SJSA1 (cell line): ENCODE measurements around the gene CTNND1. TPM values are rescaled to one million over a fixed set of nuclear protein-coding genes. Genes with fewer than 3 reads are reported as not detected.

ENCODE experiments used
- DNase-seq, 2 experiments: peaks; one replicate each; pipeline ENCODE4 v3.0.0-alpha.2; 2015 to 2020; ENCODE audit warnings: low spot score in 2 of 2, low read depth in 1 of 2
- H3K27ac ChIP-seq: fragments of 250-450 bp; sonication (Bioruptor Pico); 2 replicates; pipeline ENCODE4 v1.5.1; 2020; ENCODE audit warnings: mild to moderate bottlenecking, moderate library complexity
- H3K27me3 ChIP-seq: fragments of 250-450 bp; sonication (Bioruptor Pico); replicated peaks from 2 replicates; pipeline ENCODE4 v1.5.1; 2020; ENCODE audit warnings: mild to moderate bottlenecking, moderate library complexity
- H3K36me3 ChIP-seq: fragments of 250-450 bp; sonication (Bioruptor Pico); 2 replicates; pipeline ENCODE4 v1.5.1; 2020; ENCODE audit warnings: mild to moderate bottlenecking
- H3K4me1 ChIP-seq: fragments of 250-450 bp; sonication (Bioruptor Pico); replicated peaks from 2 replicates; pipeline ENCODE4 v1.6.1; 2021; ENCODE audit warnings: mild to moderate bottlenecking
- H3K4me3 ChIP-seq: fragments of 250-450 bp; sonication (Bioruptor Pico); 2 replicates; pipeline ENCODE4 v1.5.1; 2020; ENCODE audit warnings: mild to moderate bottlenecking
- H3K9me3 ChIP-seq: fragments of 250-450 bp; sonication (Bioruptor Pico); replicated peaks from 2 replicates; pipeline ENCODE4 v1.5.1; 2020; ENCODE audit warnings: mild to moderate bottlenecking
- total RNA-seq: library from RNA; depleted of rRNA; stranded (reverse); fragments of >200 nt; shearing (Covaris generic); gene quantifications from 2 replicates; pipeline ENCODE4 v1.2.3, GENCODE V29; 2014

The CTNND1 gene
- total RNA-seq, 1 experiment from 2014 or later, result 128 TPM

DNA sequence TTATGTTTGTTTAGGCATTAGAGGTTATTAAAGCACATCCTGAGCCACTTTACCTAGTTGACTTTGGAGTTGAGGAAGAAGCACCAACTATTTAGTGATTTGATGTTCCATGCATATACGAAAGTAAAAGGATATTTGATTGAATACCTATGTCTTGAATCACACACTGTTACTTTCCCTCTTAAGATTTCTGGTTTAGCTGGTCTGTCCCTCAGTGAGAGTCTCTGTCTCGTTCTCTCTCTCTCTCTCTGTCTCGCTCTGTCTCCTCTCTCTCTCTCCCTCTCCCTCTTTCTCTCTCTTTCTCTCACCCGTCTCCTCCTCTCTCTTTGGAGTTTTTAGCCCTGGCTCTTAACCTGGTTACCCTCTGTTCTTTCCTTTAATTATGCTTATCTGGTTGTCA lies 11.0 kb downstream of the CTNND1 start:
- no peak for DNase-seq
- Histone ChIP-seq H3K36me3 (peaks cover 21% of the 10 kb centered on the region), H3K27ac (no peak overlapping the region), H3K9me3 (no peaks in the 10 kb centered on the region), H3K4me3 (no peak overlapping the region), H3K4me1 (peaks cover 46% of the 10 kb centered on the region), H3K27me3 (no peaks in the 10 kb centered on the region)

DNA sequence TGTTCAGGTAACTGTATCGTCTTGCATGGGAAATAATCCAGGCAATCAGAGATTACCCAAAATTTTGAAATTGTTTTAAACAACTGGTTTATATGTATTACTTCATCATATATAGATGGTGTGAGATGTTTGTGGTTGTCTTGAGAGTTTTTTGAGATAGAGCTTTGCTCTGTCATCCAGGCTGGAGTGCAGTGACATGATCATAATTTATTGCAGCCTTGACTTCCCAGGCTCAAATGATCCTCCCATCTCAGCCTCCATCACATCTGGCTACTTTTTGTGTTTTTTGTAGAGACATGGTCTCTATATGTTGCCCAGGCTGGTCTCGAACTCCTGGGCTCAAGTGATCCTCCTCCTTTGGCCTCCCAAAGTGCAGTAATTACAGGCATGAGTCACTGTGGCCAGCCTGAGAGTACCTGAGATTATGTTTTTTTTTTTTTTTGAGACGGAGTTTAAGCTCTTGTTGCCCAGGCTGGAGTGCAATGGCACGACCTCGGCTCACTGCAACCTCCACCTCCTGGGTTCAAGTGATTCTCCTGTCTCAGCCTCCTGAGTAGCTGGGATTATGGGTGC lies 11.5 kb downstream of the CTNND1 start:
- Histone ChIP-seq H3K9me3 (no peaks in the 10 kb centered on the region), H3K4me1 (peaks cover 51% of the 10 kb centered on the region), H3K36me3 (peaks cover 21% of the 10 kb centered on the region), H3K27ac (no peak overlapping the region), H3K27me3 (no peaks in the 10 kb centered on the region), H3K4me3 (no peak overlapping the region)
- no peak for DNase-seq

DNA sequence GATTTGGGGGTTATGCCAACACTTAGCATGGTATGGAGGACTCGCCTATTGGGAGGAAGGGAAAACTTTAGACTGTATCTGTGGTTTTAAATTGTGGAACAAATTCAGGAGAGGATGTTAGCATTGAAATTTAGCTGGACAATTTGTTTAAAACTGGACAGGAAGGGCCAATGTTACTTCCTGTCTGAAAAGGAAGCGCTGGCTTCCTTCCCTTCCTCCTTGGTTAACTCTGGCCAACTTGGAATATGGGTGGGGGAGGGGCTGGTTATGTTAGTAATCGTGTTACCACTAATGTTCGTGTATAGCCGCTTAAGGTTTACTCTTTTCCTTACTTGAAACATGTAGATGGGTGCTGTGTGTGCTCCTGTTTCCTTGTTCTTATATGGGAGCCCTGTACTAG lies 13.9 kb downstream of the CTNND1 start:
- Histone ChIP-seq H3K4me3 (no peak overlapping the region), H3K36me3 (peaks cover 20% of the 10 kb centered on the region), H3K27ac (peak overlapping the region; percentile 89), H3K4me1 (peaks cover 70% of the 10 kb centered on the region), H3K9me3 (no peaks in the 10 kb centered on the region), H3K27me3 (no peaks in the 10 kb centered on the region)
- peak in 1 of 2 experiments; percentile 43 for DNase-seq

- Histone ChIP-seq H3K4me3 (no peak overlapping the region), H3K9me3 (no peaks in the 10 kb centered on the region), H3K4me1 (peaks cover 70% of the 10 kb centered on the region), H3K27ac (peak overlapping the region; percentile 89), H3K27me3 (no peaks in the 10 kb centered on the region), H3K36me3 (peaks cover 22% of the 10 kb centered on the region)
- DNase-seq, result peak; percentile 52 to 68
Measured at GRCh38 chr11:57776031-57776521, 14.5 kb downstream of the CTNND1 start.

DNA sequence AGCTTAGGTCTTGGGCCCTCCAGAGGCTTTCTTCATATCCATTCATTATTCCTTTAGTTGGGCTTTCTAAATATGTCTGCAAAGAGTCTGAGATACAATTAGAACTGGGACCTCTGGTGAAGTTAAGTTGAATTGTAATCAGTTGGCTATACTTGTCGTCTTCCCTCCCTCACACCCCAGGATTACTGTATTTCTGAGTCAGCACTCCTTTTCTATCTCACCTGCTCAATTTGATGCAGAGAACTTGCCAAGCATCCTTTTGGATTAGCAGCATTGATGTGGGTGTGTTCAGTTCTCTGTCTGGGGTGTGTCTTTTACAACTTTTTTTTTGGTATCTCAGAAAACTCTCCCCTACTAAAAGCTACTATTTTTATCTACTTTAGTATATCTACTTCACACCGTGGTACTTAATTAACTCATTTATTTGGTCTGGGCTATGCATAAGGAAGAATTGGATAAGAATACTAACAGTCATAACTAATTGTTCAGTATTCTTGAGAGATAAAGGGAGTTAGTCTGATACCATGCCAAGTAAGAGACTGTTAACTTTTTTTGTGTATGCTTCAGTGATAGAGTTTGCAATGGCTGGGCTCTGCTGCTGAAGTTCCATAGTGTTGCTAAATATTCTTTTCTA lies 15.1 kb downstream of the CTNND1 start:
- no peaks in the 10 kb centered on the region for H3K27me3 ChIP-seq
- H3K9me3 ChIP-seq, result no peaks in the 10 kb centered on the region
- no peak for DNase-seq
- peaks cover 24% of the 10 kb centered on the region for H3K36me3 ChIP-seq
- H3K4me1 ChIP-seq, result peaks cover 74% of the 10 kb centered on the region
- no peak overlapping the region for H3K4me3 ChIP-seq
- H3K27ac ChIP-seq, result peak overlapping the region; percentile 89

- no peak for DNase-seq
- Histone ChIP-seq H3K27ac (peak overlapping the region; percentile 89), H3K4me3 (no peak overlapping the region), H3K27me3 (no peaks in the 10 kb centered on the region), H3K9me3 (no peaks in the 10 kb centered on the region), H3K36me3 (peaks cover 31% of the 10 kb centered on the region), H3K4me1 (peaks cover 71% of the 10 kb centered on the region)
Measured at GRCh38 chr11:57777969-57778317, 16.3 kb downstream of the CTNND1 start.

DNA sequence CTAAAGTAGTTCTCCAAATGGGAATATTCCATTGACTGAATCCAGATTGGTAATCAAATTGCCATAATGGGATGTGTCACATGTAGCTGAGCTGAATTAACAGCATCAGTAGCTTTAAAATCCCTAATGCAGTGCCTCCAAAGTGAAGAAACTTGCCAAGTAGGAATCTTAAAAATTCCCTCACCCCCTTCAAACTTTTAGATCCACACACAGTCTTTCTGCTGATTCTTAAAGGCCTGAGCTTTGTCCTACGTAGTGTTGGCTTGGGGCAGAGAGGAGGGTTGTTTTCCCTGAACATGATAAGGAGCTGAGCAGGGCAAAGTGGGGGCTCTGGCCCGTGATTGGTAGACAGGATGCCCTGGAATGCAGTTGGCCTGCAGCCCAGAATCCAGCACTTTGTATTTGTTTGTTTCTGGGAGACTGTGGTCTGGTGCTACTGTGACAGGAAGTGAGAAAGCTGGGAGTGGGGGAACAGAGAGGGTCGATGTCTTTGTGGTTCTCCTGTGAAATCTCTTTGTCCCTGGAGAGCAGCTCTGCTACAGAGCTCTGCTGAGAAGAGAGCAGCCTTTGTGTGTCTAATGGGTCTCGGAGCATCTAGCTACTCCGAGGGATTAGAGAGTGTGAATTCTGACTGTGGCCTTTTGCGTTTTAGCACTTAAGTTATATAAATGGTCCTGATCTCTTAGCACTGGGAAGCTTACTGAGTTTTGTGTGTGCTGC lies 16.9 kb downstream of the CTNND1 start:
- peaks cover 69% of the 10 kb centered on the region for H3K4me1 ChIP-seq
- H3K9me3 ChIP-seq, result no peaks in the 10 kb centered on the region
- peak overlapping the region; percentile 89 for H3K27ac ChIP-seq
- peak; percentile 98 to 100 for DNase-seq
- H3K36me3 ChIP-seq, result peaks cover 31% of the 10 kb centered on the region
- H3K27me3 ChIP-seq, result no peaks in the 10 kb centered on the region
- H3K4me3 ChIP-seq, result no peak overlapping the region

DNA sequence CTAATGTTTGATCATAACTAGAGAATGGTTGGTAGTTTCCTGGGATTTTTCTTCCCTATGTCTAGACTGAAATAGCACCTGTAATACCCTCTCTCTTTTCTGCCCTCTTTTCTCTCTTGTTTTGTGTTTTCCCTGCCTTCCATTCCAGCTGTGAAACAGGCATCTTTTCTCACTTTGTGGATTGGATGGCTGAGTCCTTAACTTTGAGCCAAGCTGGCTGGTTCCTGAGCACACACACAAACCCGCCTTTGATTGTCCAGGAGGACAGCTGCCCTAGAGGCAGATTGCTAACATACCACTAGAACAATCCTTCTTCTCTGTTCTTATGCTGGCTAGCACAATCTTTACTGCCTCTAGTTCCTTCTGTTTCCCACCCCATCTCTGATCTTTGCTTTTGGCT lies 17.7 kb downstream of the CTNND1 start:
- Histone ChIP-seq H3K9me3 (no peaks in the 10 kb centered on the region), H3K4me1 (peaks cover 62% of the 10 kb centered on the region), H3K27ac (peak overlapping the region; percentile 89), H3K36me3 (peaks cover 27% of the 10 kb centered on the region), H3K4me3 (no peak overlapping the region), H3K27me3 (no peaks in the 10 kb centered on the region)
- peak; percentile 59 to 70 for DNase-seq

- Histone ChIP-seq H3K36me3 (peaks cover 31% of the 10 kb centered on the region), H3K27ac (no peak overlapping the region), H3K27me3 (no peaks in the 10 kb centered on the region), H3K9me3 (no peaks in the 10 kb centered on the region), H3K4me3 (no peak overlapping the region), H3K4me1 (peaks cover 44% of the 10 kb centered on the region)
- no peak for DNase-seq
Measured at GRCh38 chr11:57781529-57781943, 19.9 kb downstream of the CTNND1 start.

DNA sequence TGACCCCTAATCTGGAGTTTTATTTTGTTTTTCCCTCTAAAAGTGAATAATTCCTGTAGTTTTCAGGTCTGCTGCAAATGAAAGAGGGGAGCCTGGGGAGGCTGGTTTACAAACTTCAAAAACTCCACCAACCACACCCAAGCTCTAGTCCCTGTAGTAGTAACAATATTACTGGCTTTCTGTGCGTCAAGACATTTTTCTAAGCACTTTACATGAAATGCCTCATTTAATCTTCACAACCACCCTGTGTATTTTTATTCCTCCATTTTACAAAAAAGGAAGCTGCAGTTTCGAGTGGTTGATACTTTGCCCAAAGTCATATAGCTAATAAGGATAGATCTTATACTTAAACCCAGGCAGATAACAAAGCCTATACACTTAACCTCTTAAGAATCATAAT lies 23.5 kb downstream of the CTNND1 start:
- DNase-seq, result no peak
- H3K36me3 ChIP-seq, result peaks cover 51% of the 10 kb centered on the region
- H3K4me3 ChIP-seq, result no peak overlapping the region
- H3K27ac ChIP-seq, result no peak overlapping the region
- H3K9me3 ChIP-seq, result no peaks in the 10 kb centered on the region
- H3K27me3 ChIP-seq, result no peaks in the 10 kb centered on the region
- peaks cover 12% of the 10 kb centered on the region for H3K4me1 ChIP-seq

- H3K4me1 ChIP-seq, result peaks cover 10% of the 10 kb centered on the region
- no peaks in the 10 kb centered on the region for H3K9me3 ChIP-seq
- no peak for DNase-seq
- no peak overlapping the region for H3K27ac ChIP-seq
- peaks cover 47% of the 10 kb centered on the region for H3K36me3 ChIP-seq
- no peaks in the 10 kb centered on the region for H3K27me3 ChIP-seq
- no peak overlapping the region for H3K4me3 ChIP-seq
Measured at GRCh38 chr11:57786436-57786835, 24.8 kb downstream of the CTNND1 start.

- Histone ChIP-seq H3K36me3 (peaks cover 49% of the 10 kb centered on the region), H3K4me1 (peaks cover 10% of the 10 kb centered on the region), H3K27me3 (no peaks in the 10 kb centered on the region), H3K27ac (no peak overlapping the region), H3K9me3 (no peaks in the 10 kb centered on the region), H3K4me3 (no peak overlapping the region)
- no peak for DNase-seq
Measured at GRCh38 chr11:57787006-57787604, 25.5 kb downstream of the CTNND1 start.

DNA sequence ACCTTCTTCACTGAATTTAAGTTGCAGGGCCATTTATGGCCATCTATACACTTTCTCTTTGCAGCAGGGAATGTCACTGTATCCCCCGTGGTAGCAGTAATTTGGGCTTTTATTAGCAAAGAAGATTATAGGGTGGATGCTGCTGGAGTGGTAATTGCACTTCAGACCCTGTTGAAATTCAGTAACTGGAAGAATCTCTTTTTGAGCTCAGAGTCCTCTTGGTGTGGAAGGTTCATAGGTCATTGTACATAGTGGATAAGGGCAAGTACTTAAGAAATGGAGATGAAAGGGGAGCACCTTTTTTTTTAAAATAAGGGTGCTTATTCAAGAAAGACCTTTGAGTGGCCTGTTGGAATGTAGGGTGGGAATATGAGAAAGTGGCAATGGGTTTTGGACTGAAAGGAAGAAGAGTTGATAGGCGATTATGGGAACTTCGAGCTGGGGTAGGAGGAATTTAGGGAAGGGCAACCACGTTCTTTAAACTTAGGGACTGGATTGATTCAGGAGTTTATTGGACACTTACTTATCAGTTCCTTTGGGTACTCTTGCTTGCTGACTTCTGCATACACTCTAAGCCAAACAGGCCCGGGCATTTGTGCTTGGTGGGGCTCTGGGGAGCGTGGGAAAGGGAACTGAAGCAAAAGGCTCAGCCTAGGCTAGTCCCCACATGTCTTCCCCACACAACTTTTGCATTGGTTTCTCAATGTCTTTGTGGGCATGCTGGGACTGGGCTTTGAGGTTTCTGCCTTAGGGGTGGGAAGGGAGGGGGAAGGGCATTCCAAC lies 26.5 kb downstream of the CTNND1 start:
- DNase-seq, result no peak
- peaks cover 47% of the 10 kb centered on the region for H3K36me3 ChIP-seq
- H3K4me3 ChIP-seq, result no peak overlapping the region
- peaks cover 18% of the 10 kb centered on the region for H3K4me1 ChIP-seq
- no peaks in the 10 kb centered on the region for H3K9me3 ChIP-seq
- H3K27ac ChIP-seq, result no peak overlapping the region
- H3K27me3 ChIP-seq, result no peaks in the 10 kb centered on the region
